GM06990 (cell line): ENCODE measurements around the gene KRT17.
A peak's percentile ranks its signal among the peaks of the same experiment; 100 is the strongest.

Experiments
- DNase-seq: peaks from one replicate; pipeline ENCODE4 v3.0.0-alpha.2; 2011; ENCODE audit not compliant: insufficient read length; ENCODE audit errors: extremely low read depth
- H3K27me3 ChIP-seq: replicated peaks from 2 replicates; pipeline ENCODE4 v1.6.0; 2011; ENCODE audit warnings: low read length; ENCODE audit not compliant: control insufficient read depth, insufficient read depth
- H3K36me3 ChIP-seq: 2 replicates; pipeline ENCODE4 v1.5.1; 2011; ENCODE audit warnings: low read length; ENCODE audit not compliant: control insufficient read depth, insufficient read depth
- H3K4me3 ChIP-seq: replicated peaks from 2 replicates; pipeline ENCODE4 v1.5.1; 2011; ENCODE audit warnings: low read depth, mild to moderate bottlenecking, control low read depth, low read length
- TF ChIP-seq, protein P1 (sequence below): IDR thresholded peaks from 2 replicates; pipeline ENCODE4 v1.5.1; 2011; ENCODE audit warnings: low read length, control low read depth, mild to moderate bottlenecking, inconsistent platforms; ENCODE audit not compliant: insufficient read depth, poor library complexity, severe bottlenecking

KRT17 gene

DNA sequence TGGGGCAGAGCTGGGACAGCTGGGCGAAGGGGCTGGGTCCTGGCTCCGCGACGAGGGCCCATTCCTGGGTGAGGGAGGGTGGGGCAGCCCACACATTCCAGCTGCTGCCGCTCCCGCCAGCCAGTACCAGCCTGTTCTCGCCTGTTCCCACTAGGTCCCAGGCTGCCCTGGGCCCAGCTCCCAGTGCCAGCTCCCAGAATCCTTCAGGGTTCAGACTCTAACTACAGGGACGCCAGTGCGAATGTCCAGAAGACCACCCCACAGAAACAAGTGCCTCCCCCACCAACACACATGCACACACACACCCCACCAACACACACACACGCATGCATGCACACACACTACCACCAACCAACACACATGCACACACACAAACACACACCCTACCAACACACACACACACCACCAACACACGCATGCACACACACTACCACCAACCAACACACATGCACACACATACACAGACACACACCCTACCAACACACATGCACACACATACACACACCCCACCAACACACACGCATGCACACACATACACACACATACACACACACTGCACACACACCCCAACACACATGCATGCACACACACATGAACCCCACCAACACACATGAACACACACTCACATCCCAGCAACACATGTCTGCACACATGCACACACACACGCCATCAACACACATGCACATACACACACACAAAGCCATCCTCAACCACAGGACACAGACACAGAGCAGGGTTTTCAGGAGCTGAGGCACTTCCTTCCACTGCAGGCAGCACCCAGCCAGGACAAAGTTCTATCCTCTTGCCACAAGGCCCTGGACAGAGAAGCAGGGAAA, 27.5 kb upstream of the KRT17 start:
- no peaks in the 10 kb centered on the region for H3K36me3 ChIP-seq
- TF ChIP-seq, protein P1, sequence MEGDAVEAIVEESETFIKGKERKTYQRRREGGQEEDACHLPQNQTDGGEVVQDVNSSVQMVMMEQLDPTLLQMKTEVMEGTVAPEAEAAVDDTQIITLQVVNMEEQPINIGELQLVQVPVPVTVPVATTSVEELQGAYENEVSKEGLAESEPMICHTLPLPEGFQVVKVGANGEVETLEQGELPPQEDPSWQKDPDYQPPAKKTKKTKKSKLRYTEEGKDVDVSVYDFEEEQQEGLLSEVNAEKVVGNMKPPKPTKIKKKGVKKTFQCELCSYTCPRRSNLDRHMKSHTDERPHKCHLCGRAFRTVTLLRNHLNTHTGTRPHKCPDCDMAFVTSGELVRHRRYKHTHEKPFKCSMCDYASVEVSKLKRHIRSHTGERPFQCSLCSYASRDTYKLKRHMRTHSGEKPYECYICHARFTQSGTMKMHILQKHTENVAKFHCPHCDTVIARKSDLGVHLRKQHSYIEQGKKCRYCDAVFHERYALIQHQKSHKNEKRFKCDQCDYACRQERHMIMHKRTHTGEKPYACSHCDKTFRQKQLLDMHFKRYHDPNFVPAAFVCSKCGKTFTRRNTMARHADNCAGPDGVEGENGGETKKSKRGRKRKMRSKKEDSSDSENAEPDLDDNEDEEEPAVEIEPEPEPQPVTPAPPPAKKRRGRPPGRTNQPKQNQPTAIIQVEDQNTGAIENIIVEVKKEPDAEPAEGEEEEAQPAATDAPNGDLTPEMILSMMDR = no peak
- DNase-seq = no peak
- H3K27me3 ChIP-seq = 0 out of 2 replicates have a peak, but pooled peaks cover 1% of the 10 kb centered on the region
- H3K4me3 ChIP-seq = no peak overlapping the region

DNA sequence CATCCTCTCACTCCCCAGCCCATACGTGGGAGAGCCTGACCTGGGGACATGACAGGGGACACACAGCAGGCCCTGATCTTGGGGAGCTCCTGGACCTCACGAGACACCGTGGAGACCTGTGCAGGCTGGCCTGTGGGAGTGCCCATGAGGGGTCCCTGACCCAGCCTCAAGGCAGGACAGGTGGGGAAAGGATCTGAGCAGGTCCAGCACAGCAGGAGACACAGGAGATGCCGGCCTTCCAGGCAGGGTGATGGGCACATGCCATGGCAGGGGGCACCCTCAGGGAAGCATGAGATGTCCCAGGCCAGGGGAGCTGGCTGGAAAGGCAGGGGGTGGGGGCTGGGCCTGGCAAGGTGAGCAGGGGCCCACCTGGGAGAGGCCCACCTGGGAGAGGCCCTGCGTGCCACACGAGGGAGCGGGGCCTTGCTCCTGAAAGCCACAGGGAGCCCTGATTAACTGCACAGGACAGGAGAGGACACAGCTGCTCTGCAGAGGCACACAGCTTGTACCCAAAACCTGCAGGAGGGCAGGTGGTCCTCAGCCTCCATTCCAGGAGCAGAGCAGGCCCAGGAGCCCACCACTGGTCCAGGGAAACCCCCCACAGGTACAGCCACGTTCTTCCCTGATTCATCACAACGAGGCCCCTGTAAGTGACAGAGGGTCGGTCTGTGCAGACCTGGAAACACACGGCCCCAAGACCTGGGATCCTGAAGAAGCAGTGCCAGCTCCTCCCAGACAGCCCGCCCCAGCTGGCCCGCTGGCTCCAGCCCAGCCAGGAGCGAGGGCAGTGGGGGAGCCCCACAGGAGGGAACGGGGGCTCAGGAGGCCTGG, 26.6 kb upstream of the KRT17 start:
- 0 out of 2 replicates have a peak, but pooled peaks cover 1% of the 10 kb centered on the region for H3K27me3 ChIP-seq
- no peak overlapping the region for H3K4me3 ChIP-seq
- no peaks in the 10 kb centered on the region for H3K36me3 ChIP-seq
- TF ChIP-seq, protein P1 = no peak
- no peak for DNase-seq

DNA sequence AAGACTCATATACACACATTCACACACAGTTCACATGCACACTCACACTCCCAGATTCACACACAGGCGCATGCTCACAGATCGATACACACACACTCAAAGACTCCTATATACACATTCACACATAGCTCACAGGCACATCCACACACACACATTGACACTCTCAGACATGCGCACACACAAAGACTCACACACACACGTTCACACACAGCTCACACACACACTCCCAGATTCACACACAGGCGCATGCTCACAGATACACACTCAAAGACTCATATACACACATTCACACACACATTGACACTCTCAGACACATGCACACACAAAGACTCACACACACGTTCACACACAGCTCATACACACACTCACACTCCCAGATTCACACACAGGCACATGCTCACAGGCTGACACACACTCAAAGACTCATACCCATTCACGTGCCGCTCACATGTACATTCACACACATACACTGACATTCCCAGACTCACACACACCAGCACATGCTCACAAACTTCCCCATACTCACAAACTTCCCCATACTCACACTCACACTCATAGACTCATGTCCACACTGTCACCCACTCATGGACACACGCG, 25.6 kb upstream of the KRT17 start:
- TF ChIP-seq, protein P1 = no peak
- no peak for DNase-seq
- no peaks in the 10 kb centered on the region for H3K36me3 ChIP-seq
- H3K27me3 ChIP-seq = 0 out of 2 replicates have a peak, but pooled peaks cover 1% of the 10 kb centered on the region
- H3K4me3 ChIP-seq = no peak overlapping the region

DNA sequence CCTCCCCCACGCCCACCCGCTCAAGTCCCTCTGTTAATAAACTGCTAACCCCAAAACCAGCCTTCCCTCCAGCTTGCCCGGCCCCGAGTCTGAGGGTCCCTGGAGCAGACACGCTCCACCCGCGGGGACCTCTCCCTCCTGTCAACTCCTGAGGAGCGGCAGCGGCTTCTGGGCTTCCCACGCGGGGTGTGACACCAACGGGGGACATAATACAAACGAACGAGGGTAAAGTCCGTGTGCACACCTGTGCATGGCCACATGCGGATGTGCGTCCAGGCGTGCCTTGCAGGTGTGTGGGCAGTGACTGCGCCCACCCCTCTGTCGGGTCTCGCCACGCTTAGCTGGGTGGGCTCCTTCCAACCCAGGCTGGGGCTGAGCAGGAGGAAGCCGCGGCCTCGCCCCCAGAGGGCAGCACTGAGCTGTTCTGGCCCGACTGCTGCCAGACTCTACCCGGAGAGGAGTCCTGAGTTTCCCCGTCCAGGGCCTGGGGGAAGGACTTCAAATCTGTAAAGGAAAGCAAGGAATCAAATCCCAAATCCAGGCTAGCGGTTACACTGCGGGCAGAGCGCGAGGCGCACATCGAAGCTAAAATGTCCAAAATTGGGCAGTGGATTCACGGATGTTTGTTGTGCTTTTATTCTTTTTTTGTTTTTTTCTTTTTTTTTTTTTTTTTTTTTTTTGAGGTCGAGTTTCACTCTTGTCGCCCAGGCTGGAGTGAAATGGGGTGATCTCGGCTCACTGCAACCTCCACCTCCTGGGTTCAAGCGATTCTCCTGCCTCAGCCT, 24.2 kb upstream of the KRT17 start:
- Histone ChIP-seq H3K36me3 (no peaks in the 10 kb centered on the region), H3K27me3 (0 out of 2 replicates have a peak, but pooled peaks cover 1% of the 10 kb centered on the region), H3K4me3 (no peak overlapping the region)
- DNase-seq = peak; percentile 72
- TF ChIP-seq, protein P1 = peak; percentile 93

DNA sequence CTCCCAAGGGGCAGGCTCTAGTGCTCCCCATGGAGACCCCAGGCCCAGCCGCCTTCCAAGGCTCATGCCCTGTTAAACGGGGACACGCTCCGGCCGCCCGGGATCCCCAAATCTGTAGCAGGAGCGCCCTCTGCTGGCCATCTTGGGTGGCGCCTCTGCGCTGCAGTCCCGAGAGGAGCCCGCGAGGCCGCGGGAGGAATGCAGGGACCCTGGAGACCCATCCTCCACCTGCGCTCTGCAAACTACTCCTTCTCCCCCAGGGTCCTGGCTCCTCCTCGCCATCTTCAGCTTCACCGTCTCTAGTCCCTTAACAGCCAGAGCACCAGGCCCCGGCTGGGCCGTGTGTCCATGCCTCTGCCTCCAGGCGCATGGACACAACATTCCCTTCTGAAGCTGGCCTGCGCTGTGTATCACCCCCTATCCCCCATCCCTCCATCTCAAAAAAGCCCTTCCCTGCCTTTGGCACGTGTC, 23.6 kb upstream of the KRT17 start:
- H3K27me3 ChIP-seq = 0 out of 2 replicates have a peak, but pooled peaks cover 1% of the 10 kb centered on the region
- H3K4me3 ChIP-seq = no peak overlapping the region
- H3K36me3 ChIP-seq = no peaks in the 10 kb centered on the region
- DNase-seq = peak; percentile 63
- TF ChIP-seq, protein P1 = peak; percentile 96
